ENCODE measurements around the gene CCSER2. TPM values are rescaled to one million over a fixed set of nuclear protein-coding genes. Genes with fewer than 3 reads are reported as not detected.
"Not testable (repeated sequence)": the region's sequence is repeated elsewhere in the genome, so short reads cannot be mapped to it uniquely, and the experiment has no call there.

The CCSER2 gene
- total RNA-seq, 4 donors from 2014 or later: 26.4 to 48.3 (median 31.7) TPM

GRCh38 chr10:84525120-84525806 lies 196.9 kb downstream of the CCSER2 start:
- peaks cover 6 to 55% (median 13%) of the 10 kb centered on the region in 3 donors for H3K4me1 ChIP-seq
- no peak for TF ChIP-seq POLR2A (IDR thresholded peaks at IDR 0.05)
- TF ChIP-seq CTCF (IDR thresholded peaks at IDR 0.05): no peak
- H3K9me3 ChIP-seq: peaks cover 0 to 10% (median 0%) of the 10 kb centered on the region in 3 donors
- H3K36me3 ChIP-seq: no peaks in the 10 kb centered on the region
- H3K4me3 ChIP-seq: no peak overlapping the region
- no peak for DNase-seq
- intact Hi-C loops (cut with DNase I): no loop called here
- 81% methylated on average over 13 to 16 of the region's 17 CpGs for WGBS, 2 donors
- H3K27ac ChIP-seq: no peak overlapping the region
- H3K27me3 ChIP-seq: no peaks in the 10 kb centered on the region

GRCh38 chr10:84525807-84526182 lies 197.4 kb downstream of the CCSER2 start:
- H3K36me3 ChIP-seq; H3K9me3 ChIP-seq; H3K27me3 ChIP-seq; H3K4me3 ChIP-seq; DNase-seq; H3K27ac ChIP-seq; intact Hi-C loops (cut with DNase I): not testable (repeated sequence)
- H3K4me1 ChIP-seq: peaks cover 6 to 55% (median 13%) of the 10 kb centered on the region in 3 donors
- 96 to 97% methylated on average over 5 of the region's 7 CpGs for WGBS, 2 donors

GRCh38 chr10:84527386-84527785 lies 199.0 kb downstream of the CCSER2 start:
- intact Hi-C loops (cut with DNase I); H3K4me3 ChIP-seq; H3K9me3 ChIP-seq; H3K27me3 ChIP-seq; DNase-seq; H3K36me3 ChIP-seq: not testable (repeated sequence)
- peaks cover 6 to 50% (median 13%) of the 10 kb centered on the region in 3 donors for H3K4me1 ChIP-seq
- WGBS, 2 donors: 31 to 57% methylated on average over 5 of the region's 5 CpGs
- peak overlapping the region in 1 of 4 donors; percentile 36 for H3K27ac ChIP-seq

- H3K4me1 ChIP-seq: peaks cover 6 to 40% (median 13%) of the 10 kb centered on the region in 3 donors
- H3K4me3 ChIP-seq; DNase-seq; H3K9me3 ChIP-seq; intact Hi-C loops (cut with DNase I); H3K27me3 ChIP-seq; H3K27ac ChIP-seq; H3K36me3 ChIP-seq: not testable (repeated sequence)
- WGBS, 2 donors: 71 to 74% methylated on average over 3 to 5 of the region's 5 CpGs
These were observed 200.1 kb downstream of the CCSER2 start for GRCh38 chr10:84528526-84528925.

- H3K4me3 ChIP-seq: no peak overlapping the region
- no peaks in the 10 kb centered on the region for H3K36me3 ChIP-seq
- TF ChIP-seq POLR2A (IDR thresholded peaks at IDR 0.05): no peak
- TF ChIP-seq CTCF (IDR thresholded peaks at IDR 0.05): no peak
- H3K9me3 ChIP-seq: peaks cover 0 to 4% (median 0%) of the 10 kb centered on the region in 3 donors
- 88 to 91% methylated on average over 8 to 9 of the region's 9 CpGs for WGBS, 2 donors
- no peak overlapping the region for H3K27ac ChIP-seq
- peaks cover 6 to 26% (median 13%) of the 10 kb centered on the region in 3 donors for H3K4me1 ChIP-seq
- no peaks in the 10 kb centered on the region for H3K27me3 ChIP-seq
- DNase-seq: no peak
- intact Hi-C loops (cut with DNase I): loop anchor here (10.0 kb wide), 1 partner anchor 106 kb away; no protein-coding TSS in a partner anchor
These were observed 202.4 kb downstream of the CCSER2 start for GRCh38 chr10:84530724-84531325.

- Histone ChIP-seq H3K27ac (no peak overlapping the region), H3K36me3 (no peaks in the 10 kb centered on the region), H3K4me3 (no peak overlapping the region), H3K4me1 (peaks cover 6 to 22% (median 13%) of the 10 kb centered on the region in 3 donors), H3K9me3 (no peaks in the 10 kb centered on the region), H3K27me3 (no peaks in the 10 kb centered on the region)
- intact Hi-C loops (cut with DNase I): loop anchor here (10.0 kb wide), 1 partner anchor 107 kb away; no protein-coding TSS in a partner anchor
- DNase-seq: no peak
- 85 to 90% methylated on average over 2 of the region's 2 CpGs for WGBS, 2 donors
- TF ChIP-seq CTCF (IDR thresholded peaks at IDR 0.05) (no peak), POLR2A (IDR thresholded peaks at IDR 0.05) (no peak)
These were observed 203.0 kb downstream of the CCSER2 start for GRCh38 chr10:84531396-84531795.

Data from esophagus squamous epithelium (tissue), 5 donors.